Mesenchymal stem cell (in vitro differentiated cells and primary cell): ENCODE data around the gene EDA.

ENCODE experiments used
- DNase-seq: peaks from one replicate; pipeline ENCODE4 v3.0.0-alpha.2; 2013
- H2AFZ ChIP-seq: one replicate; pipeline ENCODE4 v1.6.1; 2013; ENCODE audit warnings: low read depth, mild to moderate bottlenecking, control low read depth, inconsistent platforms, low read length, moderate library complexity
- H2AK5ac ChIP-seq: 2 replicates; pipeline ENCODE4 v1.6.1; 2013; ENCODE audit warnings: low read length, moderate library complexity, mild to moderate bottlenecking, inconsistent platforms; ENCODE audit not compliant: severe bottlenecking
- H2BK120ac ChIP-seq: one replicate; pipeline ENCODE4 v1.6.1; 2013; ENCODE audit warnings: low read depth, mild to moderate bottlenecking, inconsistent platforms, low read length, moderate library complexity
- H2BK12ac ChIP-seq, 2 experiments: one replicate each; pipeline ENCODE4 v1.6.1; 2013; ENCODE audit warnings: inconsistent platforms in 2 of 2, low read length in 2 of 2, mild to moderate bottlenecking in 2 of 2, moderate library complexity in 2 of 2, control low read depth in 1 of 2
- H2BK15ac ChIP-seq: one replicate; pipeline ENCODE4 v1.6.1; 2013; ENCODE audit warnings: mild to moderate bottlenecking, low read depth, inconsistent platforms; ENCODE audit not compliant: poor library complexity, severe bottlenecking
- H2BK5ac ChIP-seq: 2 replicates; pipeline ENCODE4 v1.6.1; 2013; ENCODE audit warnings: low read depth, mild to moderate bottlenecking, low read length, control low read depth, inconsistent platforms; ENCODE audit not compliant: poor library complexity, severe bottlenecking
- H3K14ac ChIP-seq, 2 experiments: one replicate each; pipeline ENCODE4 v1.6.1; 2013; ENCODE audit warnings: inconsistent platforms in 2 of 2, low read length in 2 of 2, control low read depth in 1 of 2, mild to moderate bottlenecking in 1 of 2, moderate library complexity in 1 of 2
- H3K18ac ChIP-seq, 2 experiments: one replicate each; pipeline ENCODE4 v1.6.1; 2013; ENCODE audit warnings: inconsistent platforms in 2 of 2, low read length in 2 of 2, control low read depth in 1 of 2, low read depth in 1 of 2, mild to moderate bottlenecking in 1 of 2
- H3K23ac ChIP-seq, 2 experiments: one replicate each; pipeline ENCODE4 v1.6.1; 2013; ENCODE audit warnings: inconsistent platforms in 2 of 2, low read length in 2 of 2, mild to moderate bottlenecking in 2 of 2, moderate library complexity in 2 of 2, control low read depth in 1 of 2
- H3K27ac ChIP-seq: 2 replicates; pipeline ENCODE4 v1.5.1; 2013; ENCODE audit warnings: mild to moderate bottlenecking, moderate library complexity, low read length, control low read depth, inconsistent platforms; ENCODE audit not compliant: poor library complexity, severe bottlenecking
- H3K27me3 ChIP-seq, 2 experiments: 2 replicates each; pipeline versions ENCODE4 v1.6.1 to v1.7.0; 2013; ENCODE audit warnings: low read length in 2 of 2, mild to moderate bottlenecking in 2 of 2, moderate library complexity in 2 of 2, control low read depth in 1 of 2, inconsistent platforms in 1 of 2; ENCODE audit not compliant: control insufficient read depth in 1 of 2, insufficient read depth in 1 of 2
- H3K36me3 ChIP-seq, 2 experiments: 2 replicates each; pipeline versions ENCODE4 v1.6.1 to v1.7.0; 2013; ENCODE audit warnings: low read length in 2 of 2, control low read depth in 1 of 2, inconsistent platforms in 1 of 2, low read depth in 1 of 2, mild to moderate bottlenecking in 1 of 2; ENCODE audit not compliant: insufficient read depth in 2 of 2, control insufficient read depth in 1 of 2
- H3K4ac ChIP-seq, 2 experiments: one replicate each; pipeline ENCODE4 v1.6.1; 2013; ENCODE audit warnings: inconsistent platforms in 2 of 2, low read length in 2 of 2, mild to moderate bottlenecking in 2 of 2, moderate library complexity in 2 of 2, control low read depth in 1 of 2, low read depth in 1 of 2
- H3K4me1 ChIP-seq: 2 replicates; pipeline ENCODE4 v1.6.1; 2013; ENCODE audit warnings: low read depth, low read length, control low read depth; ENCODE audit not compliant: control insufficient read depth, insufficient read depth
- H3K4me2 ChIP-seq: 2 replicates; pipeline ENCODE4 v1.6.1; 2013; ENCODE audit warnings: low read length, mild to moderate bottlenecking, inconsistent platforms; ENCODE audit not compliant: poor library complexity, severe bottlenecking
- H3K4me3 ChIP-seq, 2 experiments: 2 replicates each; pipeline versions ENCODE4 v1.5.1 to v1.7.0; 2013; ENCODE audit warnings: low read length in 2 of 2, mild to moderate bottlenecking in 2 of 2, control low read depth in 1 of 2, low read depth in 1 of 2; ENCODE audit not compliant: insufficient read depth in 1 of 2
- H3K79me1 ChIP-seq: replicated peaks from 2 replicates; pipeline ENCODE4 v1.6.1; 2013; ENCODE audit warnings: mild to moderate bottlenecking, control low read depth, low read length, inconsistent platforms; ENCODE audit not compliant: poor library complexity, severe bottlenecking
- H3K9ac ChIP-seq: 2 replicates; pipeline ENCODE4 v1.7.0; 2013; ENCODE audit warnings: mild to moderate bottlenecking, low read length, moderate library complexity
- H3K9me3 ChIP-seq: 2 replicates; pipeline ENCODE4 v1.7.0; 2013; ENCODE audit warnings: mild to moderate bottlenecking, low read length; ENCODE audit not compliant: control insufficient read depth
- H4K8ac ChIP-seq: one replicate; pipeline ENCODE4 v1.6.1; 2013; ENCODE audit warnings: inconsistent platforms, mild to moderate bottlenecking, low read length, moderate library complexity
- H4K91ac ChIP-seq: one replicate; pipeline ENCODE4 v1.6.1; 2013; ENCODE audit warnings: mild to moderate bottlenecking, low read length, inconsistent platforms
- WGBS: methylation state at CpG from one replicate; pipeline ENCODE4 v1.1.7; 2013; ENCODE audit warnings: mixed read lengths; 5-methylcytosine and 5-hydroxymethylcytosine counted together

EDA gene

GRCh38 chrX:69988955-69989394 lies 373.1 kb downstream of the EDA start:
- 48% methylated on average over 2 of the region's 3 CpGs for WGBS
- Histone ChIP-seq H3K4me2 (no peak overlapping the region), H3K4me1 (no peaks in the 10 kb centered on the region), H2BK12ac (no peak overlapping the region), H2BK5ac (no peak overlapping the region), H4K8ac (no peak overlapping the region), H2AFZ (no peak overlapping the region), H4K91ac (no peak overlapping the region), H3K9me3 (no peaks in the 10 kb centered on the region), H2AK5ac (no peak overlapping the region), H2BK120ac (no peak overlapping the region), H3K18ac (no peak overlapping the region), H3K23ac (no peak overlapping the region), H3K36me3 (no peaks in the 10 kb centered on the region), H3K27me3 (peaks cover 0 to 14% of the 10 kb centered on the region in 2 experiments), H3K4me3 (no peak overlapping the region), H3K4ac (no peak overlapping the region), H3K79me1 (no peaks in the 10 kb centered on the region), H2BK15ac (no peak overlapping the region), H3K27ac (no peak overlapping the region), H3K14ac (no peak overlapping the region), H3K9ac (no peak overlapping the region)
- no peak for DNase-seq

- Histone ChIP-seq H3K36me3 (no peaks in the 10 kb centered on the region), H3K4ac (no peak overlapping the region), H3K4me3 (no peak overlapping the region), H4K91ac (no peak overlapping the region), H2AFZ (no peak overlapping the region), H2AK5ac (no peak overlapping the region), H3K27me3 (peaks cover 0 to 38% of the 10 kb centered on the region in 2 experiments), H2BK15ac (no peak overlapping the region), H3K9me3 (no peaks in the 10 kb centered on the region), H2BK120ac (no peak overlapping the region), H3K14ac (no peak overlapping the region), H3K27ac (no peak overlapping the region), H2BK5ac (no peak overlapping the region), H3K18ac (no peak overlapping the region), H4K8ac (no peak overlapping the region), H2BK12ac (no peak overlapping the region), H3K4me1 (no peaks in the 10 kb centered on the region), H3K9ac (no peak overlapping the region), H3K79me1 (no peaks in the 10 kb centered on the region), H3K4me2 (no peak overlapping the region), H3K23ac (no peak overlapping the region)
- no peak for DNase-seq
- 90% methylated on average over 3 of the region's 3 CpGs for WGBS
These were observed 375.8 kb downstream of the EDA start for GRCh38 chrX:69991685-69992084.

- H3K4me1 ChIP-seq = no peaks in the 10 kb centered on the region
- H2BK120ac ChIP-seq = no peak overlapping the region
- H3K9me3 ChIP-seq = no peaks in the 10 kb centered on the region
- H4K8ac ChIP-seq = no peak overlapping the region
- H2AK5ac ChIP-seq = no peak overlapping the region
- H3K79me1 ChIP-seq = no peaks in the 10 kb centered on the region
- H3K18ac ChIP-seq = no peak overlapping the region
- H3K14ac ChIP-seq = no peak overlapping the region
- no peaks in the 10 kb centered on the region for H3K36me3 ChIP-seq
- no peak overlapping the region for H3K27ac ChIP-seq
- H2BK15ac ChIP-seq = no peak overlapping the region
- no peak overlapping the region for H2BK5ac ChIP-seq
- H2AFZ ChIP-seq = no peak overlapping the region
- no peak overlapping the region for H2BK12ac ChIP-seq
- DNase-seq = no peak
- no peak overlapping the region for H3K9ac ChIP-seq
- no peak overlapping the region for H3K23ac ChIP-seq
- H3K4me2 ChIP-seq = no peak overlapping the region
- no peak overlapping the region for H3K4ac ChIP-seq
- H3K27me3 ChIP-seq = peaks cover 0 to 35% of the 10 kb centered on the region in 2 experiments
- H4K91ac ChIP-seq = no peak overlapping the region
- no peak overlapping the region for H3K4me3 ChIP-seq
These were observed 377.6 kb downstream of the EDA start for GRCh38 chrX:69993494-69993893.

- Histone ChIP-seq H2AFZ (no peak overlapping the region), H2AK5ac (no peak overlapping the region)
These were observed 379.6 kb downstream of the EDA start for GRCh38 chrX:69995362-69996112.

More at GRCh38 chrX:69995362-69996112, 379.6 kb downstream of the EDA start:
- no peak overlapping the region for H2BK15ac ChIP-seq
- no peak overlapping the region for H3K23ac ChIP-seq
- H3K36me3 ChIP-seq = no peaks in the 10 kb centered on the region
- H3K4me3 ChIP-seq = no peak overlapping the region
- H3K9me3 ChIP-seq = no peaks in the 10 kb centered on the region
- no peak overlapping the region for H2BK120ac ChIP-seq
- no peak overlapping the region for H3K4me2 ChIP-seq
- no peak overlapping the region for H2BK5ac ChIP-seq
- H3K27me3 ChIP-seq = peaks cover 0 to 36% of the 10 kb centered on the region in 2 experiments
- no peak for DNase-seq
- H3K27ac ChIP-seq = no peak overlapping the region
- H4K91ac ChIP-seq = no peak overlapping the region
- no peak overlapping the region for H3K18ac ChIP-seq
- no peak overlapping the region for H3K9ac ChIP-seq
- no peak overlapping the region for H3K14ac ChIP-seq
- no peaks in the 10 kb centered on the region for H3K4me1 ChIP-seq
- WGBS = 100% methylated on average over 1 of the region's 2 CpGs
- H2BK12ac ChIP-seq = no peak overlapping the region
- H3K4ac ChIP-seq = no peak overlapping the region
- H4K8ac ChIP-seq = no peak overlapping the region
- H3K79me1 ChIP-seq = no peaks in the 10 kb centered on the region
